Parathyroid adenoma (tissue), 2 donors: ENCODE data around the gene ANKRD50.

Experiments used
- H2AFZ ChIP-seq: fragments of 300-600 bp; sonication (generic); one replicate; pipeline ENCODE4 v1.7.0; 2017; ENCODE audit warnings: antibody characterized with exemption, mild to moderate bottlenecking
- H3K27ac ChIP-seq: fragments of 300-600 bp; sonication (generic); one replicate; pipeline ENCODE4 v1.7.0; 2017
- H3K27me3 ChIP-seq: fragments of 300-600 bp; sonication (generic); one replicate; pipeline ENCODE4 v1.7.0; 2017; ENCODE audit warnings: low read length; ENCODE audit not compliant: control insufficient read depth, insufficient read depth
- H3K36me3 ChIP-seq: fragments of 300-600 bp; sonication (generic); one replicate; pipeline ENCODE4 v1.7.0; 2017; ENCODE audit warnings: low read length; ENCODE audit not compliant: control insufficient read depth, insufficient read depth
- H3K4me1 ChIP-seq: fragments of 300-600 bp; sonication (generic); one replicate; pipeline ENCODE4 v1.7.0; 2017; ENCODE audit warnings: control low read depth
- H3K4me2 ChIP-seq: fragments of 300-600 bp; sonication (generic); one replicate; pipeline ENCODE4 v1.7.0; 2017; ENCODE audit warnings: low read length
- H3K4me3 ChIP-seq: fragments of 300-600 bp; sonication (generic); one replicate; pipeline ENCODE4 v1.7.0; 2017; ENCODE audit warnings: low read depth, low read length
- H3K79me2 ChIP-seq: fragments of 300-600 bp; sonication (generic); one replicate; pipeline ENCODE4 v1.7.0; 2017; ENCODE audit warnings: control low read depth
- H3K9ac ChIP-seq: fragments of 300-600 bp; sonication (generic); one replicate; pipeline ENCODE4 v1.7.0; 2017; ENCODE audit warnings: mild to moderate bottlenecking
- H3K9me3 ChIP-seq: fragments of 300-600 bp; sonication (generic); one replicate; pipeline ENCODE4 v1.7.0; 2017; ENCODE audit warnings: low read length; ENCODE audit not compliant: control insufficient read depth
- CTCF ChIP-seq: fragments of 300-600 bp; sonication (generic); IDR thresholded peaks from one replicate; pipeline ENCODE4 v1.7.0; 2017; ENCODE audit warnings: antibody characterized with exemption, mild to moderate bottlenecking
- donor health status: primary hyperparathyroidism.

ANKRD50 gene

GRCh38 chr4:124658795-124659194 is 53.7 kb downstream of the ANKRD50 start:
- no peak overlapping the region for H3K4me3 ChIP-seq
- no peak overlapping the region for H3K9ac ChIP-seq
- no peaks in the 10 kb centered on the region for H3K79me2 ChIP-seq
- H3K9me3 ChIP-seq: no peaks in the 10 kb centered on the region
- no peak overlapping the region for H3K27ac ChIP-seq
- H3K4me2 ChIP-seq: no peak overlapping the region
- no peaks in the 10 kb centered on the region for H3K4me1 ChIP-seq
- no peak overlapping the region for H2AFZ ChIP-seq
- no peak for TF ChIP-seq CTCF
- H3K27me3 ChIP-seq: no peaks in the 10 kb centered on the region
- H3K36me3 ChIP-seq: no peaks in the 10 kb centered on the region

- no peak overlapping the region for H3K27ac ChIP-seq
- H3K4me1 ChIP-seq: no peaks in the 10 kb centered on the region
- H3K79me2 ChIP-seq: no peaks in the 10 kb centered on the region
- H2AFZ ChIP-seq: no peak overlapping the region
- no peak overlapping the region for H3K9ac ChIP-seq
- no peaks in the 10 kb centered on the region for H3K27me3 ChIP-seq
- no peak for TF ChIP-seq CTCF
- H3K9me3 ChIP-seq: no peaks in the 10 kb centered on the region
- no peak overlapping the region for H3K4me2 ChIP-seq
- H3K36me3 ChIP-seq: no peaks in the 10 kb centered on the region
- H3K4me3 ChIP-seq: no peak overlapping the region
Observed at GRCh38 chr4:124650614-124651013, 61.9 kb downstream of the ANKRD50 start.

GRCh38 chr4:124647599-124647998 is 64.9 kb downstream of the ANKRD50 start:
- Histone ChIP-seq H3K36me3 (no peaks in the 10 kb centered on the region), H3K9ac (no peak overlapping the region), H3K79me2 (no peaks in the 10 kb centered on the region), H3K9me3 (no peaks in the 10 kb centered on the region), H2AFZ (no peak overlapping the region), H3K27me3 (no peaks in the 10 kb centered on the region), H3K4me1 (no peaks in the 10 kb centered on the region), H3K27ac (no peak overlapping the region), H3K4me2 (no peak overlapping the region), H3K4me3 (no peak overlapping the region)
- TF ChIP-seq CTCF: no peak

GRCh38 chr4:124644621-124645020 is 67.9 kb downstream of the ANKRD50 start:
- Histone ChIP-seq H3K4me2 (no peak overlapping the region), H3K4me3 (no peak overlapping the region), H3K4me1 (no peaks in the 10 kb centered on the region), H3K27me3 (no peaks in the 10 kb centered on the region), H3K27ac (no peak overlapping the region), H3K79me2 (no peaks in the 10 kb centered on the region), H3K9me3 (no peaks in the 10 kb centered on the region), H2AFZ (no peak overlapping the region), H3K36me3 (no peaks in the 10 kb centered on the region), H3K9ac (no peak overlapping the region)
- no peak for TF ChIP-seq CTCF

- H3K27me3 ChIP-seq: no peaks in the 10 kb centered on the region
- H3K79me2 ChIP-seq: no peaks in the 10 kb centered on the region
- no peak overlapping the region for H2AFZ ChIP-seq
- H3K4me1 ChIP-seq: no peaks in the 10 kb centered on the region
- H3K9ac ChIP-seq: no peak overlapping the region
- TF ChIP-seq CTCF: no peak
- no peak overlapping the region for H3K4me3 ChIP-seq
- H3K27ac ChIP-seq: no peak overlapping the region
- no peaks in the 10 kb centered on the region for H3K9me3 ChIP-seq
- no peaks in the 10 kb centered on the region for H3K36me3 ChIP-seq
- no peak overlapping the region for H3K4me2 ChIP-seq
Observed at GRCh38 chr4:124642846-124643245, 69.7 kb downstream of the ANKRD50 start.
